Measurements from ENCODE around the gene KDM4B.
"Not testable (repeated sequence)": the region's sequence is repeated elsewhere in the genome, so short reads cannot be mapped to it uniquely, and the experiment has no call there.

KDM4B gene

DNA sequence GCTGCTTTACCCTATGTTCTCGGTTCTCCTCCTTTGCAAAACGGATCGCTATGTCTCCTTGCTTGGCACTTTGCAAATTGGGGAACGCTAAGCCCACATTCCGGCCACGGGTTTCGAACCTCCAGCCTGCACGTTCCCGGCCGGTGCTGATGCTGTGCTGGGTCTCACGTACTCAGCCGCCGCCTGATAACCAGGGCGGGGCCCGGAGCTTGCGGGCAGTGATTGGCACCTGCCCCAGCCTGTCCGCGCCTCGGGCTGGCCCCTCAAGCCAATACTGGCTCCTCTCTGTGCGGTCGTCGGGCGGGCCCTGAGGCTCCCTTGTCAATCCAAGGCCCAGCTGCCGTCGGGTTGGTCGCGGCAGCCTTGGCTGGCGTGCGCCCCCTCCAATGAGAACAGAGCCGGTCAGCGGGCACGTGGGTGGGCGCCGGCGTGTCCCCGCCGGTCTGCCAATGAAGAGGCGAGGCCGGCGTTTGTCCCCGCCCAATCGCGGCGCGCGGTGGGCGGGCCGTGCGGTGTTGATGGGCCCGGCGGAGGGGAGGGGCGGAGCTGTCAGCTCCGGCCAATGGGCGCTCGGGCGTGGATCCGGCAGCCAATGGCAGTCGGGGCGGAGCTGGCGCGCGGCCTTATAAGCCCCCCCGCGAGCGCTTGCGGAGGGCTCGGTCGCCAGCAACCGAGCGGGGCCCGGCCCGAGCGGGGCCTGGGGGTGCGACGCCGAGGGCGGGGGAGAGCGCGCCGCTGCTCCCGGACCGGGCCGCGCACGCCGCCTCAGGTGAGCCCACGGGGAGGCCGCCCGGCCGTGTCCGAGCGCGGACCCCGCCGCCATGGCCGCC is at the start of gene KDM4B:
Gene KDM4B, plus strand, starts transcription at position 652 of the 830 bp plus-strand sequence. CDS start 63,778 bp downstream, outside the sequence.
- peak; percentile 93 for DNase-seq (ENCODE audit: low read depth)

DNA sequence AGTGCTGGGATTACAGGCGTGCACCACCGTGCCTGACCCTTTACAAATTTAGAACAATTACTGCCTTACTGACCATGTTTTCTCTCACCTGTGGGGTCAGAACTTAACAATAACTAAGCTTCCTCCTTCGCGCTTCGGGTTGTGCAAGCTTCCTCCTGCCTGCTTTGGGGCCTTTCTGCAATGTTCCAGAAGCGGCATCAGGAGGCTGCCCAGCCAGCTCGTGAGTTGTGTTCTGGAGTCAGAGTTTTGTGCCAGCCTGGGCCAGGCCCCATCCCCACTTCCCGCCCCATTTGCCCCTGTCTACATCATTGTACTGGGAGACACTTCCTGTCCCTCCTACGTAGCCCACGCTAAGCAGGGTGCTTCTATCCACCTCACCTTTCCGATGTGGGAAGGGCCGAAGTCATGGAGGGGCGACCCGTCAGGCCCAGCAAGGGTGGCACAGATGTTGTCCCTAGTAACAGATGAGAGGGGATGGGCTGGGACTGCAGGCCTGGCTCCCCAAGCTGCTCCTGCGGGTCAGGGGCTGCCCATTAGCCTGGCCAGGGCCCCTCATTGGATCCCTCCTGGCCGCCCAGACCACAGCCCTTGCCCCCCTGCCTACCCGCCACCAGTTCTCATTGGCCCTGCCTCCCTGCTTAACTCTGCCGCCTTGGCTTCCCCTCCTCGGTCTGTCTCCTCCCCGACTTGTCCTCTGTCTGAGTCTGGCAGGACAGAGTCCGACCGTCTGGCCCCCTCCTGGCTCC is 46.2 kb upstream of the KDM4B start:
- no peak for DNase-seq (ENCODE audit: low read depth)

DNA sequence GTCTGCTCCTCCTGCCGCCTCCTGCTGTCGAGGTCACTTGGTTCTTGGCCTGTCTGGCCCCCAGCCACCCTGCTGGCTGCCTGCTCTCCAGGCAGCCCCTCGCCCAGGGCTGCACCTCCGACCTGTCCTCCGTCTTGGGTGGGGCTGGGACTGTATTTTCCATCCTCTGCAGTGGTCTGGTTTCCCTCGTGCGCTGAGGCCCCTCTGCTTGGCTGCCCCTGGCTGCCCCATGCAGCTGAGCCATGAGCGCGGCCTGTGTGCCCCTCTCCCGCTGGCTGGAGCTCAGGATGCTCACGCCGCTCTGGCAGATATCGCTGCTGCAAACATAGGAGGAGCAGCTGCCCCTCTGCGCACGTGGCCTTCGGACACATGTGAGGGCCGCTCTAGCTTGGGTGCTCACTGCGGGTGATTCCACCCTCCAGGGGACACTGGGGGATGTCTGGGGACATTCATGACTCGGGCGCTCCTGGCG is 45.6 kb upstream of the KDM4B start:
- no peak for DNase-seq (ENCODE audit: low read depth)

DNA sequence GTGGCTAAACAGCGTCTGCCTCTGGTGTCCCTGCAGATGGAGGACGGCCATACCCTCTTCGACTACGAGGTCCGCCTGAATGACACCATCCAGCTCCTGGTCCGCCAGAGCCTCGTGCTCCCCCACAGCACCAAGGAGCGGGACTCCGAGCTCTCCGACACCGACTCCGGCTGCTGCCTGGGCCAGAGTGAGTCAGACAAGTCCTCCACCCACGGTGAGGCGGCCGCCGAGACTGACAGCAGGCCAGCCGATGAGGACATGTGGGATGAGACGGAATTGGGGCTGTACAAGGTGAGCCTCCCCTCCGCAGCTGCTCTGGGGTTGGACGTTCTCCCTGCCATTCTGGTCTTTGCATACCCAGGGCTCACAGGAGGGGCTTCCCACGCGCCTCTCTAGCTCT is 39.7 kb upstream of the KDM4B start:
- DNase-seq (ENCODE audit: low read depth) = no peak

DNA sequence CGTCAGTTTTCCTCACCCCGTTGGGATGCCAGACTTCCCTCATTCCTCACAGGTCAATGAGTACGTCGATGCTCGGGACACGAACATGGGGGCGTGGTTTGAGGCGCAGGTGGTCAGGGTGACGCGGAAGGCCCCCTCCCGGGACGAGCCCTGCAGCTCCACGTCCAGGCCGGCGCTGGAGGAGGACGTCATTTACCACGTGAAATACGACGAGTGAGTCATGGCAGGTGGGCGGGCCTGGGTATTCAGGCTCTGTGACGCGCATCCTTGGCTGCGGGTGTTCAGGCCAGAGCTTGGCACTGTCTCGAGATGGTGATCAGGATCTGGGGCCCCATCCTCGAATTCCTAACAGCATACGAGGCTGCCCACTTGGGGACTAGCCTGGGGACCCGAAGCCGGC is 38.2 kb upstream of the KDM4B start:
- DNase-seq (ENCODE audit: low read depth) = no peak

DNA sequence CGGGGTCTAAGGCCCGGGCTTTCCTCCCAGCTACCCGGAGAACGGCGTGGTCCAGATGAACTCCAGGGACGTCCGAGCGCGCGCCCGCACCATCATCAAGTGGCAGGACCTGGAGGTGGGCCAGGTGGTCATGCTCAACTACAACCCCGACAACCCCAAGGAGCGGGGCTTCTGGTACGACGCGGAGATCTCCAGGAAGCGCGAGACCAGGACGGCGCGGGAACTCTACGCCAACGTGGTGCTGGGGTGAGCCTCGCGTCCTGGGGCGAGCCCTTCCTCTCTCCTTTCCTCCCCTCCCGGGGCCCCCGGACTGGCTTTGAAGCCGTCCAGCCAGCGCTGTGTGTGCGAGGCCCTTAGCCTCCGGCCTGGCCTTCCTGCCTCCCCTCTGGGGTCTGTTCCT is 36.2 kb upstream of the KDM4B start:
- DNase-seq (ENCODE audit: low read depth) = no peak

DNA sequence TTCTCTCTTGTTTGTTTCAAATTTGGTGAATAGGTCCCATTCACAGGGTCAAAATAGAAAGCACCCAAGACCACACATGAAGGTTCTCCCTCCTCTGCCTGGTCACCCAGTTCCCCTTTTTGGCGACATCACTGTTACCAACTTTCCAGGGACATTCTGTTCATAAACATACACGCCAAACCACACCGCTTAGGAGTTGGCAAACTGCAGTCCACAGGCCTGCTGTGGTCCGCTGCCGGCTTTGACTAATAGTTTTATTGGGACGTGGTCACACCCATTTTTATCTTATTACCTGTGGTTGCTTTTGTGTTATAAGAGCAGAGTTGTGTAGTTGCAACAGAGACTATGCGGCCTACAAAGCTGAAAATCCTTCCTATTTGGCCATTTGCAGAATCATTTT is 35.4 kb upstream of the KDM4B start:
- no peak for DNase-seq (ENCODE audit: low read depth)

DNA sequence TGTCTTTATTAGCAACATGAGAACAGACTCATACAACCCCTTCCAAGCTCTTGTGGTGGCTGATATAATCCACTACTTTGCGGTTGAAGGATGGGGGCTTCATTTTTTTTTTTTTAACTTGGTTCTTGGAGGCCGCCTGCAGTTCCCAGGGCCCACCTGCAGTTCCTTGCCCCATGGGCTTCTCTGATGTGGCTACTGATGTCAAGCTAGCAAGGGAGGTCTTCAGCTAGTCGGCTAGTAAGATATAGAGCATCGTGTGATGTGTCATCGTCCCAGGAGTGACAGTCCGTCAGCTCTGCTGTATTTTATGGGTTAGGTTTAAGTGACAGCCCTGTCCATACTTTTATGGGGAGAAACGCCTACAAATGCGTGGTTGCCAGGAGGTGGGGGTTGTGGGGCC is 33.5 kb upstream of the KDM4B start:
- DNase-seq (ENCODE audit: low read depth) = no peak

DNA sequence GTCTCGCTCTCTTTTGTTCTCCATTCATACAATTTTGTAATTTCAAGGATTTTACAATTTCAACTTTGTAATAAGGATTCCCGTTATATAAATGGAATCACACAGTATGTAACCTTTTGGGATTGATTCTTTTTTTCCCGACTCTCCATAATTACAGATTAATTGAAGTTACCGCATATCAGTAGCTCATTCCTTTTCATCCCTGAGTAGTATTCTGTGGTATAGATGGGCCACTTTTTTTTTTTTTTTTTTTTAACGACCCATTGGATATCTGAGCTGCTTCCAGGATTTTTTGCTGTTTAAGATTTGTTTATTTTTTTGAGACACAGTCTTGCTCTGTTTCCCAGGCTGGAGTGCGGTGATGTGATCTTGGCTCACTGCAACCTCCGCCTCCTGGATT is 31.9 kb upstream of the KDM4B start:
- DNase-seq (ENCODE audit: low read depth) = no peak

DNA sequence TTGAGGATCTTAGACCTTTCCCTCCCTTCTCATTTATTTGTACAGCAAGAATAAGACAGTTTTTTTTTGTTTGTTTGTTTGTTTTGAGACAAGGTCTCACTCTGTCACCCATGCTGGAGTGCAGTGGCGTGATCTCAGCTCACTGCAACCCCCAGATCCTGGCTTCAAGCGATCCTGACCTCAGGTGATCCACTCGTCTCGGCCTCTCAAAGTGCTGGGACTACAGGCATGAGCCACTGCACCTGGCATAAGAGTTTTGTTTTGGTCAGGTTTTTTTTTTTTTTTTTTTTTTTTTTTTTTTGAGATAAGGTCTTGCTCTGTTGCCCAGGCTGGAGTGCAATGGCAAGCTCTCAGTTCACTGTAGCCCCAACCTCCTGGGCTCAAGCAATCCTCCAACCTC is 30.5 kb upstream of the KDM4B start:
- not testable (repeated sequence) for DNase-seq (ENCODE audit: low read depth)

DNA sequence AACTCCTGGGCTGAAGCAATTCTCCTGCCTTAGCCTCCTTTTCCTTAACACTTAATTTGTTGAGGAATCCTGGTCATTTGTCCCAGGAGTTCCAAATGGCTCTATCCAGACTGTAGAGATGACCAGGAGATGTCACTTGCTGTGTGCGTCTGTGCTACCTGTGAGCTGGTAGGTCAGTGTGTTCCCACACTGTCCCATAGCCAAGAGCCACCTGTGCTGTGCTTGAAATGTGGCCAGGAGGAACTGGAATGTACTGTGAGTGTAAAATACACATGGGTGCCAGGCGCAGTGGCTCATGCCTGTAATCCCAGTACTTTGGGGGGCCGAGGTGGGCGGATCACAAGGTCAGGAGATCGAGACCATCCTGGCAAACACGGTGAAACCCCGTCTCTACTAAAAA is 29.4 kb upstream of the KDM4B start:
- DNase-seq (ENCODE audit: low read depth) = no peak

DNA sequence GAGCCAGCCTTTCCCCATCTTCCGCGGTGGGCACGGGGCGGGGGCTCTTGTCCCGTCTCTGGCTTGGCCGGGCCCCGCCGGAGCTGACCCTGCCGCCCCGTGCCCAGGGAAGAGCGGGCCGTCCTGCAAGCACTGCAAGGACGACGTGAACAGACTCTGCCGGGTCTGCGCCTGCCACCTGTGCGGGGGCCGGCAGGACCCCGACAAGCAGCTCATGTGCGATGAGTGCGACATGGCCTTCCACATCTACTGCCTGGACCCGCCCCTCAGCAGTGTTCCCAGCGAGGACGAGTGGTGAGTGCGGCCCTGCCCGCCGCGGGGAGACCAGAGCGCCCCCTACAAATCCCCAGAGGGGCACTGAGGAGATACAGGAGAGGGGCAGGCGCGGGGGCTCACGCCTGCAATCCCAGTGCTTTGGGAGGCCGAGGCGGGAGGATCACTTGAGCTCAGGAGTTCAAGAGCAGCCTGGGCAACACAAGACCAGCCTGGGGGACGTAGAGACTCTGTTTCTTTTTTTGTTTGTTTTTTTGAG is 27.2 kb upstream of the KDM4B start:
- not testable (repeated sequence) for DNase-seq (ENCODE audit: low read depth)

DNA sequence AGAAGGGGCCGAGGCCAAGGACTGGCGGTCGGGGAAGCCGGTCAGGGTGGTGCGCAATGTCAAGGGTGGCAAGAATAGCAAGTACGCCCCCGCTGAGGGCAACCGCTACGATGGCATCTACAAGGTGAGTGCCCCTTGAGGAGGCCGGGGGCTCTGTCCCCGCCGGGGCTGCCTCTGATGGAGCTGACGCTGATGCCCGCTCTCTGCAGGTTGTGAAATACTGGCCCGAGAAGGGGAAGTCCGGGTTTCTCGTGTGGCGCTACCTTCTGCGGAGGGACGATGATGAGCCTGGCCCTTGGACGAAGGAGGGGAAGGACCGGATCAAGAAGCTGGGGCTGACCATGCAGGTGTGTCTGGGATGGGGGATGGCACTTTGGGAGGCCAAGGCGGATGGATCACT is 18.3 kb upstream of the KDM4B start:
- DNase-seq (ENCODE audit: low read depth) = not testable (repeated sequence)

DNA sequence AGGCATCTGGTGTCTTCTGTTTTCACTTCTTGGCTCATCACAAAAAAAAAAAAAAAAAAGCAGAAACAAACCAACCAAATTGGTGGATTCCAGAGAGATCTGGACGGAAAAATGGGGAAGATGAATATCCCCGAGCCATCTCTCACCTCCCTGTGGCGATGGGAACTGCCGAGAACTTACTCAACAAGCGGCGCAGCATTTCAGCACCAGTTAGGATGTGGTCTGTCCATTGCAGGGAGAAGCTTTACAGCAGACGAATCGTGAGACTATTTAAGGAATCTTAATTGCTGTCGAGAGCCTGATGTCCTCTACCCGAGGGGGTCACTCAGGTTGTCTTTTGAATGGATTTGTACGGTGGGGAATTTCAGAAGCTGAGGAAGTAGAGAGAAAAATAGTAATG is 17.3 kb upstream of the KDM4B start:
- no peak for DNase-seq (ENCODE audit: low read depth)

DNA sequence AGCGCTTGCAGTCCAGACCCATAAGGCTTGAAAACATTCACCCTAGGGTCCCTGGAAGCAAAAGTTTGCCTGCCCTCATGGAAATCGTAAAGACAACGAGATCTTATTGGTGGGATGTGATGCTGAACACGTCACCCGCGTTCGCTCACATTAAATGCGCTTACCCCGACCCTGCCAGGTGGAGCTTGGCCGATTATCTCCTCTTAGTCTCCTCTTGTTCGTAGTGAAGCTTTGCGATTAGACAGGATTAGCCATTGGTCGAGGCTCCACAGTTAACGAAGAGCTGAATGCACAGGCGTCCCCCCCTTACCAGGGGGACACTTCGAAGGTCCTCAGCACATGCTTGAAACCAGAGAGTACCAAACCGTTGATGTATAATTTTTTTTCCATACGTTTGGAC is 16.0 kb upstream of the KDM4B start:
- DNase-seq (ENCODE audit: low read depth) = no peak

DNA sequence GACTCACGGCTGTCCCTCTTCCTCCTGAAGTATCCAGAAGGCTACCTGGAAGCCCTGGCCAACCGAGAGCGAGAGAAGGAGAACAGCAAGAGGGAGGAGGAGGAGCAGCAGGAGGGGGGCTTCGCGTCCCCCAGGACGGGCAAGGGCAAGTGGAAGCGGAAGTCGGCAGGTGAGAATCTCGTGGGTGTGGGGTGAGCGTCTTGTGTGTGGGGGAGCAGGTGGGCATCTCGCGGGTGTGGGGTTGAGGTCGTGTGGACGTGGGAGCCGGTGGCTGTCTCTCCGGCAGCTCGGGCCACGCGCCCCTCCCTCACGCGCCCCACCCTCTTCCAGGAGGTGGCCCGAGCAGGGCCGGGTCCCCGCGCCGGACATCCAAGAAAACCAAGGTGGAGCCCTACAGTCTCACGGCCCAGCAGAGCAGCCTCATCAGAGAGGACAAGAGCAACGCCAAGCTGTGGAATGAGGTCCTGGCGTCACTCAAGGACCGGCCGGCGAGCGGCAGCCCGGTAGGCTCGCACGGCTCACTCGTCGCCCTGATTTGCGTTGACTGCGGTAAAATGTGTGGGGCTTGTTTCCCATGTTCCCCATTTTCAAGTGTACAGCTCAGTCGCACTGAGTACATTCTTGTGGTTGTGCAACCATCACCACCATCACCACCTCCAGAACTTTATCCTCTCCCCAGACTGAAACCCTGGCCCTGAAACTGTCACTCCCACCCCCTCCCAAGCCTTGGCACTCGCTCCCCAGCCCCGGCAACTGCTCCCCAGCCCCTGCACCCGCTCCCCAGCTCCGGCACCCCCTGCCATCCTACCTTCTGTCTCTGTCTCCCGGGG is 14.4 kb upstream of the KDM4B start:
- DNase-seq (ENCODE audit: low read depth) = not testable (repeated sequence)

DNA sequence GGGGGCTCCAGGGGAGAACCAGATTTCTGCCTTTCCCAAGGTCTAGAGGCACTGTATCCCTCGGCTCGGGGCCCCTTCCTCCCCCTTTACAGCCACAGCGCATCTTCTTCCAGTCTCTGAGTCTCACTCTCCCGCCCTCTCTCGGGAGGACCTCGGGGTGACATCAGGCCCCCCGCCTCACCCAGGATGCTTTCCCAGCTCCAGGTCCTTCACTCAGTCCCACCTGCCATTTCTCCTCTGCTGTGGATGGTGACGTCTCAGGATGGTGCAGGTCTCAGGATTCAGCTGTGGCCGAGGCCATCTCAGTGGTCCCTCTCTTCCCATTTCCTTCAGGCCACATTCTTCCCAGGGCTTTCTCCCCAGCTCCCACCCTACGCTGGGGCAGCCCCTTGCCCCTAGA is 13.6 kb upstream of the KDM4B start:
- no peak for DNase-seq (ENCODE audit: low read depth)

DNA sequence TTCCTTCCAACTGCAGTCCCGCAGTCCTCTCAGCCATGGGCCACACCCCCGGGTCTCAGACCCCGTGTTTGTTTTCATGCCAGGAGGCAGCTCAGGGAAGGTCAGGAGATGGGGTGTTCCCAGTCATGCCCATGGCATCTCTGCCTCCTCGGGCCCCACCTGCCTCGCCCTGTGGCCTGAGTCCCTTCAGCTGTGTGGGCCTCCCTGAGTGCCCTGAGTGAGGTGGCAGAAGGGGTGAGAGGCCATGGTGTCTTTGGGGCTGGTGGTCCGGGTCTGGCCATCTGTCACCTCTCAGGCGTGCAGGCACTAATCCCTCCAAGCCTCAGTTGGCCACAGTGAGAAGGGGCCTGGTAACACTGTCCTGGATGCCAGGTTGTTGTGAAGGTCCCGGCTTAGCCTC is 10.9 kb upstream of the KDM4B start:
- DNase-seq (ENCODE audit: low read depth) = no peak

DNA sequence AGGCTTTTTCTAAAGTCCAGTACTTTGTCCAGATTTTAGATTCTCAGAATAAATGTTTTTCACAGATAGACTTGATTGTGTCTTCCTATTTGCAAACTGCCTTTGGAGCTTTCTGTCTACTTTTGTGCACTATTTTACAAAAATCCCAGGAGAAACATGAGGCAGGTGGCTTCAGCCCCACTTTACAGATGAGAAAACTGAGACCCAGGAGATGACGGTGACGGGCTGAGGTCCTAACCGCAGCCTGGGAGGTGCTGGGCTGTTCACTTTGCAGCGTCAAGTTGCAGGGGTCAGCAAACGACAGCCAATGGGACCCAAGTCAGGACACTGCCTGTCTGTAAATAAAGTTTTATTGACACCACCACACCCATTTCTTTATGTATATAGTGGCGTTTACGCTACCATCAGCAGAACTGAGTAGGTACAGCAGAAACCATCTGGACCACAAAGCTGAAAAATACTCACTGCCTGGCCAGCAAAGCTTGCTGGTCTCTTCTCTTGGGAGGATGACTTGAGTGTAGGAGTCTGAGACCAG is 6.8 kb upstream of the KDM4B start:
- DNase-seq (ENCODE audit: low read depth) = no peak

DNA sequence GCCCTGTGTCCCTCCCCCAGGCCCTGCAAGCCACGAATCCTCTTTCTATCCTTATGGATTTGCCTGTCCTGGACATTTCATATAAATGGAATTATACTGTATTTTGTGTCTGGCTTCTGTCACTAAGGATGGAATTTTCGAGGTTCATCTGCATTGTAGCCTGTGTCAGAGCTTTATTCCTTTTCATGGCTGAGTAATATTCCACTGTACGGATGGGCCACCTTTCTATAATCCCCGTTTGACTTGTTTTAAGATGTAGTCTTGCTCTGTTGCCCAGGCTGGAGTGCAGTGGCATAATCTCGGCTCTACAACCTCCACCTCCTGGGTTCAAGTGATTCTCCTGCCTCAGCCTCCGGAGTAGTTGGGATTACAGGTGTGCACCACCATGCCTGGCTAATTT is 3.9 kb upstream of the KDM4B start:
- no peak for DNase-seq (ENCODE audit: low read depth)

DNA sequence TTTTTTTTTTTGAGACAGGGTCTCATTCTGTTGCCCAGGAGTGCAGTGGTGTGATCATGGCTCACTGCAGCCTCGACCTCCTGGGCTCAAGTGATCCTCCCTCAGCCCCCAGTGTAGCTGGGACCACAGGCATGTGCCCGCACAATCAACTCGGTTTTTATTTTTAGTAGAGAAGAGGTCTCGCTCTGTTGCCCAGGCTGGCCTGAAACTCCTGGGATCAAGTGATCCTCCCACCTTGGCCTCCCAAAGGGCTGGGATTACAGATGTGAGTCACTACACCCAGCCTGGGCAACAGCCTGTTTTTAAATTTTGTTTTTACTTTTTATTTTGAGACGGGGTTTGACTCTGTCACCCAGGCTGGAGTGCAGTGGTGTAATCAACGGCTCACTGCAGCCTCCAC is 2.3 kb upstream of the KDM4B start:
- DNase-seq (ENCODE audit: low read depth) = no peak
